HepG2 (cell line): ENCODE measurements around the gene GGTLC1. TPM values are rescaled to one million over a fixed set of nuclear protein-coding genes. Genes with fewer than 3 reads are reported as not detected.

Experiments used
- AKAP8 ChIP-seq: sonication (generic); formaldehyde crosslinking; IDR thresholded peaks from 2 replicates; pipeline ENCODE4 v1.5.1; 2020; ENCODE audit warnings: mild to moderate bottlenecking, missing genetic modification reagents
- ATF7-NPFF ChIP-seq: sonication (generic); formaldehyde crosslinking; IDR thresholded peaks from 2 replicates; pipeline ENCODE4 v1.8.1; 2023; ENCODE audit warnings: mild to moderate bottlenecking, low read depth, missing genetic modification reagents, moderate library complexity
- ATRX ChIP-seq: sonication (generic); formaldehyde crosslinking; IDR thresholded peaks from 2 replicates; pipeline ENCODE4 v1.4.0; 2020; ENCODE audit warnings: missing genetic modification reagents, borderline replicate concordance
- BCL6 ChIP-seq: IDR thresholded peaks from 2 replicates; pipeline ENCODE4 v1.6.1; 2016; ENCODE audit warnings: missing genetic modification reagents, missing compliant biosample characterization
- FOXK1 ChIP-seq: sonication (generic); formaldehyde crosslinking; IDR thresholded peaks from 2 replicates; pipeline ENCODE4 v1.4.0; 2020; ENCODE audit warnings: low read depth, missing genetic modification reagents, borderline replicate concordance
- FOXK2 ChIP-seq: fragments of 450-650 bp; IDR thresholded peaks from 2 replicates; pipeline ENCODE4 v1.6.1; 2016
- HOXA3 ChIP-seq: sonication (generic); formaldehyde crosslinking; IDR thresholded peaks from 2 replicates; pipeline ENCODE4 v1.5.0; 2020; ENCODE audit warnings: missing genetic modification reagents
- IKZF1 ChIP-seq: fragments of 450-650 bp; IDR thresholded peaks from 2 replicates; pipeline ENCODE4 v1.7.1; 2016
- KDM4B ChIP-seq: sonication (generic); formaldehyde crosslinking; IDR thresholded peaks from 2 replicates; pipeline ENCODE4 v1.4.0; 2020; ENCODE audit warnings: missing genetic modification reagents
- MATR3 ChIP-seq: sonication (generic); formaldehyde crosslinking; IDR thresholded peaks from 2 replicates; pipeline ENCODE4 v1.4.0; 2020; ENCODE audit warnings: missing genetic modification reagents
- NR2C2 ChIP-seq: sonication (generic); formaldehyde crosslinking; IDR thresholded peaks from 2 replicates; pipeline ENCODE4 v1.4.0; 2020; ENCODE audit warnings: missing genetic modification reagents, mild to moderate bottlenecking, moderate library complexity, borderline replicate concordance
- NR2F2 ChIP-seq: IDR thresholded peaks from 2 replicates; pipeline ENCODE4 v1.6.1; 2012; ENCODE audit warnings: low read depth, inconsistent platforms, borderline replicate concordance
- PAF1 ChIP-seq: IDR thresholded peaks from 2 replicates; pipeline ENCODE4 v1.6.1; 2016; ENCODE audit warnings: missing genetic modification reagents, missing compliant biosample characterization
- PHF20 ChIP-seq: sonication (generic); formaldehyde crosslinking; IDR thresholded peaks from 2 replicates; pipeline ENCODE4 v1.5.0; 2020; ENCODE audit warnings: mild to moderate bottlenecking, missing genetic modification reagents
- POLR2AphosphoS2 ChIP-seq: IDR thresholded peaks from 2 replicates; pipeline ENCODE4 v1.6.1; 2011; ENCODE audit warnings: low read depth, low read length, improper control_type of control experiment
- SP5 ChIP-seq: IDR thresholded peaks from 2 replicates; pipeline ENCODE4 v1.6.1; 2016; ENCODE audit warnings: low read depth, borderline replicate concordance
- STAT5B ChIP-seq: sonication (generic); formaldehyde crosslinking; IDR thresholded peaks from 2 replicates; pipeline ENCODE4 v1.4.0; 2020; ENCODE audit warnings: missing genetic modification reagents
- TOE1 ChIP-seq: sonication (generic); formaldehyde crosslinking; IDR thresholded peaks from 2 replicates; pipeline ENCODE4 v1.4.0; 2020; ENCODE audit warnings: mild to moderate bottlenecking, missing genetic modification reagents
- U2AF1 ChIP-seq: fragments of 200-400 bp; formaldehyde crosslinking; optimal IDR thresholded peaks from 2 replicates; pipeline ENCODE3; 2017; ENCODE audit warnings: mild to moderate bottlenecking, low read depth, low read length
- XRCC5 ChIP-seq: fragments of 200-400 bp; formaldehyde crosslinking; optimal IDR thresholded peaks from 2 replicates; pipeline ENCODE3; 2017; ENCODE audit warnings: mild to moderate bottlenecking, low read length
- ZBTB38 ChIP-seq: sonication (generic); formaldehyde crosslinking; IDR thresholded peaks from 2 replicates; pipeline ENCODE4 v1.5.1; 2020; ENCODE audit warnings: mild to moderate bottlenecking, missing genetic modification reagents
- ZBTB7B ChIP-seq: sonication (generic); formaldehyde crosslinking; IDR thresholded peaks from 2 replicates; pipeline ENCODE4 v1.4.0; 2020; ENCODE audit warnings: missing genetic modification reagents
- ZNF329 ChIP-seq: sonication (generic); formaldehyde crosslinking; IDR thresholded peaks from 2 replicates; pipeline ENCODE4 v1.9.0; 2021; ENCODE audit warnings: low read depth, mild to moderate bottlenecking, missing genetic modification reagents
- ZNF383 ChIP-seq: sonication (generic); formaldehyde crosslinking; IDR thresholded peaks from 2 replicates; pipeline ENCODE4 v1.4.0; 2020; ENCODE audit warnings: missing genetic modification reagents, mild to moderate bottlenecking, borderline replicate concordance
- ZNF44 ChIP-seq: sonication (generic); formaldehyde crosslinking; IDR thresholded peaks from 2 replicates; pipeline ENCODE4 v1.5.1; 2020; ENCODE audit warnings: mild to moderate bottlenecking, missing genetic modification reagents
- ZNF766 ChIP-seq: sonication (generic); formaldehyde crosslinking; IDR thresholded peaks from 2 replicates; pipeline ENCODE4 v1.5.0; 2020; ENCODE audit warnings: missing genetic modification reagents, borderline replicate concordance
- ZNF768 ChIP-seq: sonication (generic); formaldehyde crosslinking; IDR thresholded peaks from 2 replicates; pipeline ENCODE4 v1.4.0; 2020; ENCODE audit warnings: missing genetic modification reagents
- ZNF784 ChIP-seq: sonication (generic); formaldehyde crosslinking; IDR thresholded peaks from 2 replicates; pipeline ENCODE4 v1.5.1; 2020; ENCODE audit warnings: missing genetic modification reagents, mild to moderate bottlenecking, borderline replicate concordance
- polyA plus RNA-seq, 8 experiments: library from polyadenylated mRNA; depleted of rRNA in 3 of 8; stranded (reverse) in 7 of 8; unstranded in 1 of 8; fragments of >200 nt; fragmentation: Illumina TruSeq in 4 of 8; extraction: Trizol in 4 of 8; gene quantifications; 2 replicates each; pipeline versions ENCODE4 v1.2.1 to v1.2.3, GENCODE V29; 2011 to 2016; ENCODE audit warnings: low read depth in 4 of 8, missing spikeins in 1 of 8, mixed read lengths in 1 of 8; ENCODE audit not compliant: insufficient read depth in 1 of 8
- total RNA-seq, 5 experiments: library from RNA; depleted of rRNA; stranded (reverse); fragments of >200 nt; fragmentation: Illumina TruSeq; extraction: Trizol; gene quantifications; 2 replicates each; pipeline ENCODE4 v1.2.3, GENCODE V29; 2016; ENCODE audit warnings: low read depth in 1 of 5
- TF ChIP-seq, protein P1 (sequence below): sonication (generic); formaldehyde crosslinking; IDR thresholded peaks from 2 replicates; pipeline ENCODE4 v1.8.0; 2022; ENCODE audit warnings: missing genetic modification reagents, mild to moderate bottlenecking, borderline replicate concordance
- TF ChIP-seq, protein P2 (sequence below): sonication (generic); formaldehyde crosslinking; IDR thresholded peaks from 2 replicates; pipeline ENCODE4 v1.5.0; 2020; ENCODE audit warnings: mild to moderate bottlenecking, missing genetic modification reagents
- TF ChIP-seq, protein P3 (sequence below): sonication (generic); formaldehyde crosslinking; IDR thresholded peaks from 2 replicates; pipeline ENCODE4 v1.4.0; 2020; ENCODE audit warnings: mild to moderate bottlenecking, missing genetic modification reagents

GGTLC1 gene
- total and polyA plus RNA-seq, 2 of the 13 experiments (the other 11 are each of a cell fraction or from before 2014, with no cell fraction given) = not detected

DNA sequence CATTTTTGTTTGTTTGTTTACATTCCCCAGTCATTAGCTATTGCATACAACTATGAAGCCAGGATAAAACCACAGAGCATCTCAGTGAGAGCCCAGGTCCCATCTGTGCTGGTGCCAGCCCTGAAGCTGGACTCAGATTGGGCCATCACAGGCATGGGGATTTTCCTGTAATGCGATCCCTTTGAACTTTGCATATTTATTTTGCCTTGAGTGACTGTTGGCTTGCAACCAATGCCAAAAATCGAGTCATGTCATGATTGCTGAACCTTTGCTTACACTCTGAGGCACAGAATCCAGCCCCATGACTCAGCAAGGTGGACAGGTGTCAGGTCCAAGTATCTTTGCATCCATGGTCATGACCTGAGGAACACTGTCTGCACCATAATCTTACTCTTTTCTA is 46.2 kb upstream of the GGTLC1 start (continued):
- TF ChIP-seq NR2F2 = no peak
- TF ChIP-seq, protein P1, sequence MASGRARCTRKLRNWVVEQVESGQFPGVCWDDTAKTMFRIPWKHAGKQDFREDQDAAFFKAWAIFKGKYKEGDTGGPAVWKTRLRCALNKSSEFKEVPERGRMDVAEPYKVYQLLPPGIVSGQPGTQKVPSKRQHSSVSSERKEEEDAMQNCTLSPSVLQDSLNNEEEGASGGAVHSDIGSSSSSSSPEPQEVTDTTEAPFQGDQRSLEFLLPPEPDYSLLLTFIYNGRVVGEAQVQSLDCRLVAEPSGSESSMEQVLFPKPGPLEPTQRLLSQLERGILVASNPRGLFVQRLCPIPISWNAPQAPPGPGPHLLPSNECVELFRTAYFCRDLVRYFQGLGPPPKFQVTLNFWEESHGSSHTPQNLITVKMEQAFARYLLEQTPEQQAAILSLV (CRISPR knock-in tag) = no peak
- TF ChIP-seq, protein P2, sequence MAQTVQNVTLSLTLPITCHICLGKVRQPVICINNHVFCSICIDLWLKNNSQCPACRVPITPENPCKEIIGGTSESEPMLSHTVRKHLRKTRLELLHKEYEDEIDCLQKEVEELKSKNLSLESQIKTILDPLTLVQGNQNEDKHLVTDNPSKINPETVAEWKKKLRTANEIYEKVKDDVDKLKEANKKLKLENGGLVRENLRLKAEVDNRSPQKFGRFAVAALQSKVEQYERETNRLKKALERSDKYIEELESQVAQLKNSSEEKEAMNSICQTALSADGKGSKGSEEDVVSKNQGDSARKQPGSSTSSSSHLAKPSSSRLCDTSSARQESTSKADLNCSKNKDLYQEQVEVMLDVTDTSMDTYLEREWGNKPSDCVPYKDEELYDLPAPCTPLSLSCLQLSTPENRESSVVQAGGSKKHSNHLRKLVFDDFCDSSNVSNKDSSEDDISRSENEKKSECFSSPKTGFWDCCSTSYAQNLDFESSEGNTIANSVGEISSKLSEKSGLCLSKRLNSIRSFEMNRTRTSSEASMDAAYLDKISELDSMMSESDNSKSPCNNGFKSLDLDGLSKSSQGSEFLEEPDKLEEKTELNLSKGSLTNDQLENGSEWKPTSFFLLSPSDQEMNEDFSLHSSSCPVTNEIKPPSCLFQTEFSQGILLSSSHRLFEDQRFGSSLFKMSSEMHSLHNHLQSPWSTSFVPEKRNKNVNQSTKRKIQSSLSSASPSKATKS (CRISPR knock-in tag) = no peak
- no peak for TF ChIP-seq ZNF383 (CRISPR knock-in tag)
- no peak for TF ChIP-seq POLR2AphosphoS2
- no peak for TF ChIP-seq ZNF784 (CRISPR knock-in tag)
- TF ChIP-seq KDM4B (CRISPR knock-in tag) = no peak
- no peak for TF ChIP-seq ATRX (CRISPR knock-in tag)
- no peak for TF ChIP-seq SP5 (CRISPR knock-in tag)
- peak; percentile 20; the same call in 1 of the 2 replicates for TF ChIP-seq FOXK2
- TF ChIP-seq AKAP8 = no peak
- no peak for TF ChIP-seq IKZF1
- no peak for TF ChIP-seq ZNF768 (CRISPR knock-in tag)
- no peak for TF ChIP-seq PAF1 (CRISPR knock-in tag)
- TF ChIP-seq NR2C2 (CRISPR knock-in tag) = peak; percentile 74
- no peak for TF ChIP-seq ZBTB7B (CRISPR knock-in tag)
- no peak for TF ChIP-seq MATR3 (CRISPR knock-in tag)
- TF ChIP-seq ZNF766 (CRISPR knock-in tag) = no peak
- TF ChIP-seq ATF7-NPFF (CRISPR knock-in tag) = no peak
- TF ChIP-seq HOXA3 (CRISPR knock-in tag) = peak; percentile 38; the same call in 1 of the 2 replicates
- TF ChIP-seq, protein P3, sequence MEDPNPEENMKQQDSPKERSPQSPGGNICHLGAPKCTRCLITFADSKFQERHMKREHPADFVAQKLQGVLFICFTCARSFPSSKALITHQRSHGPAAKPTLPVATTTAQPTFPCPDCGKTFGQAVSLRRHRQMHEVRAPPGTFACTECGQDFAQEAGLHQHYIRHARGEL (CRISPR knock-in tag) = no peak
- no peak for TF ChIP-seq ZBTB38 (CRISPR knock-in tag)
- TF ChIP-seq U2AF1 = no peak
- peak; percentile 43 for TF ChIP-seq BCL6 (CRISPR knock-in tag)
- no peak for TF ChIP-seq TOE1
- TF ChIP-seq ZNF329 (CRISPR knock-in tag) = no peak
- no peak for TF ChIP-seq ZNF44
- no peak for TF ChIP-seq PHF20
- no peak for TF ChIP-seq XRCC5
- TF ChIP-seq STAT5B (CRISPR knock-in tag) = no peak
- peak; percentile 38; the same call in 1 of the 2 replicates for TF ChIP-seq FOXK1 (CRISPR knock-in tag)
